ENCODE data around the gene LRRFIP2.
"Not testable (repeated sequence)": the region's sequence is repeated elsewhere in the genome, so short reads cannot be mapped to it uniquely, and the experiment has no call there.

Gene LRRFIP2

DNA sequence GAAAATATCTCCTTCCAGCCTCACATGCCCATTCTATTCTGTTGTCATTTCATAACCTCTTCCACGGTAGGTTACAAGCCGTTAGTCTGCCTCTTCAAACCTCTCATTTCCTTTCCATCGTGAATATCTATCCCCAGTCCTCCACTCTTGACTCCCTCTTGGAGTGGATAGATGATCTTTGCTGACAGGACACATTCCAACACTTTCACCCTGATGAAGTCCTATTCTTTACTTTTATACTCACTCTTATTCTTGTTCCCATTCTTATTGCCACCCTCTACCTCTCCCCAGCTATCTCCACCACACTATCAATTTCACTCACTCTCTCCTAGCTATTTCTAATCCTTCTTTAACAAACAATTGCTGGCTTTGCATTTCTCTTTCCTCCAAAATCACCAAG is 34.2 kb upstream of the LRRFIP2 start:
- not testable (repeated sequence) for H3K4me3 ChIP-seq (ENCODE audit: low read depth in 1 of 2, low read length in 2 of 2); H3K36me3 ChIP-seq (ENCODE audit: insufficient read depth, low read length); H3K9me3 ChIP-seq (ENCODE audit: low read length); H3K9ac ChIP-seq (ENCODE audit: low read length); H3K27me3 ChIP-seq (ENCODE audit: control insufficient read depth in 1 of 2, insufficient read depth in 2 of 2, low read length in 2 of 2); H3K4me1 ChIP-seq (ENCODE audit: insufficient read depth, low read length); H3K27ac ChIP-seq (ENCODE audit: low read depth, low read length)

DNA sequence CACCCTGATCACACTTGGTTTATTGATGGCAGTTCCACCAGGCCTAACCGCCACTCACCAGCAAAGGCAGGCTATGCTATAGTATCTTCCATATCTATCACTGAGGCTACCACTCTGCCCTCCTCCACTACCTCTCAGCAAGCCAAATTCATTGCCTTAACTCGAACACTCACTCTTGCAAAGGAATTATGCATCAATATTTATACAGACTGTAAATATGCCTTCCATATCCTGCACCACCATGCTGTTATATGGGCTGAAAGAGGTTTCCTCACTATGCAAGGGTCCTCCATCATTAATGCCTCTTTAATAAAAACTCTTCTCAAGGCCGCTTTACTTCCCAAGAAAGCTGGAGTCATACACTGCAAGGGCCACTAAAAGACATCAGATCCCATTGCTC is 33.6 kb upstream of the LRRFIP2 start:
- not testable (repeated sequence) for H3K36me3 ChIP-seq (ENCODE audit: insufficient read depth, low read length); H3K4me3 ChIP-seq (ENCODE audit: low read depth in 1 of 2, low read length in 2 of 2); H3K27ac ChIP-seq (ENCODE audit: low read depth, low read length)

DNA sequence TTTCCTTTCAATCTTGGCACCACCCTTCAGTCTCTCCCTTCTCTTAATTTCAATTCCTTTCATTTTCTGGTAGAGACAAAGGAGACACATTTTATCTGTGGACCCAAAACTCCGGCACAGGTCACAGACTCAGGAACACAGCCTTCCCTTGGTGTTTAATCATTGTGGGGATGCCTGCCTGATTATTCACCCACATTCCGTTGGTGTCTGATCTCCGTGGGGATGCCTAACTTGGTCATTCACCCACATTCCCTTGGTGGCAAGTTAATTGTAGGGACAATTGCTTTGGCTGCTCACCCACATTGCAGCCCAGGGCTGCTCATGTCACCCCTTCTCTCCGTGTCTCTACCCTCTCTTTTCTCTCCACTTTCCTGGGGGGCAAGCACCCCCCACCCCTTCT is 31.7 kb upstream of the LRRFIP2 start:
- H3K9ac ChIP-seq (ENCODE audit: low read length); H3K27ac ChIP-seq (ENCODE audit: low read depth, low read length); H3K9me3 ChIP-seq (ENCODE audit: low read length); H3K4me1 ChIP-seq (ENCODE audit: insufficient read depth, low read length); H3K27me3 ChIP-seq (ENCODE audit: control insufficient read depth in 1 of 2, insufficient read depth in 2 of 2, low read length in 2 of 2); H3K4me3 ChIP-seq (ENCODE audit: low read depth in 1 of 2, low read length in 2 of 2); H3K36me3 ChIP-seq (ENCODE audit: insufficient read depth, low read length): not testable (repeated sequence)

More for the DNA sequence above, 33.6 kb upstream of the LRRFIP2 start:
- not testable (repeated sequence) for H3K4me1 ChIP-seq (ENCODE audit: insufficient read depth, low read length); H3K9ac ChIP-seq (ENCODE audit: low read length); H3K9me3 ChIP-seq (ENCODE audit: low read length); H3K27me3 ChIP-seq (ENCODE audit: control insufficient read depth in 1 of 2, insufficient read depth in 2 of 2, low read length in 2 of 2)

DNA sequence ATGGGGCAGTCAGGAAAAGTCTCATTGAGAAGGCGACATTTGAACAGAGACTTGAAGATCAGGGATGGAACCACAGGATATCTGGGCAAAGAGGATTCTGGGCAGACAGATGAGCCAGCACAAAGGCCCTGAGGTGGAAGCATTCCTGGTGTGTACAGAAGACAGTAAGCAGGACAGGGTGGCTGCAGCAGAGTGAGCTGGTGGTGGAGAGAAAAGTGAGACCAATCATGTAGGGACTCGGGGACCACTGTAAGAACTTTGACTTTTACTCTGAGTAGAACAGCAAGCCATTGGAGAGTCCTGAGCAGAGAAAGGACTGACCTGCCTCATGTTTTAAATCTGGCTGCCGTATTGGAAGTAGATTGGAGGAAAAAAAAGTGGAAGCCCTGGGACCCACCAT is 29.9 kb upstream of the LRRFIP2 start:
- H3K4me1 ChIP-seq (ENCODE audit: insufficient read depth, low read length), result no peaks in the 10 kb centered on the region
- no peak overlapping the region for H3K9ac ChIP-seq (ENCODE audit: low read length)
- H3K27me3 ChIP-seq (ENCODE audit: control insufficient read depth in 1 of 2, insufficient read depth in 2 of 2, low read length in 2 of 2), result no peaks in the 10 kb centered on the region
- H3K9me3 ChIP-seq (ENCODE audit: low read length), result no peaks in the 10 kb centered on the region
- H3K36me3 ChIP-seq (ENCODE audit: insufficient read depth, low read length), result no peaks in the 10 kb centered on the region
- H3K4me3 ChIP-seq (ENCODE audit: low read depth in 1 of 2, low read length in 2 of 2), result no peak overlapping the region
- H3K27ac ChIP-seq (ENCODE audit: low read depth, low read length), result no peak overlapping the region

DNA sequence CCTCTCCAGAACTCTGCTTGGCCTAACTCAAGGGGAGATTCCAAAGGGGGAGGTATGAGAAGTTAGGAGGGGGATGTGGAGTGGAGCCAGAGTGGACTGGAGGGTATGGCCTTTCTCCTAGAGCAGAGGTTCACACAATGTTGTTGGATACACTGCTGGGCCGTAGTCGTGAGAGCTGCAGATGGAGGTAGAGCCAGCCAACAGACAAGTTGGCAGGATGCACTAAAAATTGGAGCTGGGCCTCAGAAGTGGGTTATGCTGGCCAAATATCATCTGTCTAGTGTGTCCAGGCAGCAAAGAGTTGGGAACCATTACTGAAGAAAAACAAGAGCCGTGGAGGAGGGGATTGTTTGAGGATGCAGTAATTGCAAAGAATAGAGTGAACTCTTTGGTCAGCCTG is 27.7 kb upstream of the LRRFIP2 start:
- H3K27ac ChIP-seq (ENCODE audit: low read depth, low read length), result no peak overlapping the region

DNA sequence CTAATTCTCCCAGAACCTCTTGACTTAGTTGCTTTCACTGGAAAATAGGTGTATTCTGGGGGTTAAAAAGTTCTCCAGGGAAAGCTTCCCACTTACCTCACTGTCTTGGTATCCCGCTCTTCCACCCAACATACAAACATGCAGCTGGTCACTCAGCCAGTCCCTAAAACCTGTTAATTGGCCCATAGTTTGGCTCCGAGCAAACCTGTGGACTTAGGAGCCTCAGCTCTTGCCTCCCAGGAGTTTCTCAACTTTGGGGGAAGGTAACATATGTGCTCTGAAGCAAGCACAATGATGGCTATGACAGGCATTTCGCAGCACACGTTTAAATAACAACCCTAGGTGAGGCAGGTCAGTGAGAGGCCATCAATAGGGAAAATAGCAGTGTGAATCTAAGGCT is 25.8 kb upstream of the LRRFIP2 start:
- Histone ChIP-seq H3K9ac (ENCODE audit: low read length) (no peak overlapping the region), H3K27me3 (ENCODE audit: control insufficient read depth in 1 of 2, insufficient read depth in 2 of 2, low read length in 2 of 2) (no peaks in the 10 kb centered on the region), H3K36me3 (ENCODE audit: insufficient read depth, low read length) (no peaks in the 10 kb centered on the region)

More for the DNA sequence above, 27.7 kb upstream of the LRRFIP2 start:
- no peak overlapping the region for H3K4me3 ChIP-seq (ENCODE audit: low read depth in 1 of 2, low read length in 2 of 2)
- H3K27me3 ChIP-seq (ENCODE audit: control insufficient read depth in 1 of 2, insufficient read depth in 2 of 2, low read length in 2 of 2), result no peaks in the 10 kb centered on the region
- H3K4me1 ChIP-seq (ENCODE audit: insufficient read depth, low read length), result no peaks in the 10 kb centered on the region
- H3K9me3 ChIP-seq (ENCODE audit: low read length), result no peaks in the 10 kb centered on the region
- H3K36me3 ChIP-seq (ENCODE audit: insufficient read depth, low read length), result no peaks in the 10 kb centered on the region
- H3K9ac ChIP-seq (ENCODE audit: low read length), result no peak overlapping the region

DNA sequence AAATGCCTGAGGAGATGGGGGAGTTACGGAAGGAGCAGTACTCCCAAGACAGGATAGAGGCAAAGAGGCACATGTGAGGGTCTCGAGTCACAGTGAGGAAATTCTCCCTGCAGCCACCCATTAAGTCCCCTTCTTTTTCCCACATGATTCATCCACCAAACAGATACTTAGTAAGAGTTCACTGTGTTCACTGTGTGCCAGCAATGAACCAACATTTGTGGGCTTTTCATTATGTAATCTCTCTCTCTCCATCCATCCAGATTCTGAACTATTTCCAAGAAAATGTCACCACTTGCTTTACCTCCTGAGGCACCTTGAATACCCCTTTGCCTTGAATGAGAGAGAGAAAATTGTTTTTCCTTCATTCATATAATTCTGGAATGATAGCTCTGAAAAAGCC is 24.6 kb upstream of the LRRFIP2 start:
- H3K4me3 ChIP-seq (ENCODE audit: low read depth in 1 of 2, low read length in 2 of 2), result no peak overlapping the region
- no peaks in the 10 kb centered on the region for H3K9me3 ChIP-seq (ENCODE audit: low read length)
- no peaks in the 10 kb centered on the region for H3K27me3 ChIP-seq (ENCODE audit: control insufficient read depth in 1 of 2, insufficient read depth in 2 of 2, low read length in 2 of 2)
- no peaks in the 10 kb centered on the region for H3K36me3 ChIP-seq (ENCODE audit: insufficient read depth, low read length)
- no peak overlapping the region for H3K9ac ChIP-seq (ENCODE audit: low read length)
- H3K27ac ChIP-seq (ENCODE audit: low read depth, low read length), result no peak overlapping the region
- H3K4me1 ChIP-seq (ENCODE audit: insufficient read depth, low read length), result no peaks in the 10 kb centered on the region

More for the DNA sequence above, 25.8 kb upstream of the LRRFIP2 start:
- H3K4me3 ChIP-seq (ENCODE audit: low read depth in 1 of 2, low read length in 2 of 2), result no peak overlapping the region
- no peak overlapping the region for H3K27ac ChIP-seq (ENCODE audit: low read depth, low read length)
- no peaks in the 10 kb centered on the region for H3K9me3 ChIP-seq (ENCODE audit: low read length)
- H3K4me1 ChIP-seq (ENCODE audit: insufficient read depth, low read length), result no peaks in the 10 kb centered on the region

DNA sequence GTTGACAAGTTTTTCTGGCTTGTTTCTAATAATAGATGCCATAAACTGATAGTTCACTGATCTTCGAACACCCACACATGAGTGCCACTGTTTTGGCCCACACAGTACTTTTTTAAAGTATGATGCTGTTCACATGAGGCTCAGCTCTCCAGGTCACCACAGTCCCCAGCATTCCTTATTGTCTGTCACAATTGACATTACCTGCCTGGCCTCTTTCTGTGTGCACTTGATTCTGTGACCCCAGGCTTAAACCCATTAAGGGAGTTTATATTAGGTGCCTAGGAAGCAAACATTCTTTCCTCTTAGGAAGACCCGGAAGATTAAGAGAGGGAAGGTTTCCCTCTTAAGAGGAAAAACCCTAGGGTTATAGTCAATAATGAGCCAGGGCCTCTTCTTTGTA is 24.2 kb upstream of the LRRFIP2 start:
- Histone ChIP-seq H3K4me3 (ENCODE audit: low read depth in 1 of 2, low read length in 2 of 2) (no peak overlapping the region), H3K4me1 (ENCODE audit: insufficient read depth, low read length) (no peaks in the 10 kb centered on the region), H3K36me3 (ENCODE audit: insufficient read depth, low read length) (no peaks in the 10 kb centered on the region), H3K9me3 (ENCODE audit: low read length) (no peaks in the 10 kb centered on the region), H3K27me3 (ENCODE audit: control insufficient read depth in 1 of 2, insufficient read depth in 2 of 2, low read length in 2 of 2) (no peaks in the 10 kb centered on the region), H3K27ac (ENCODE audit: low read depth, low read length) (no peak overlapping the region), H3K9ac (ENCODE audit: low read length) (no peak overlapping the region)

DNA sequence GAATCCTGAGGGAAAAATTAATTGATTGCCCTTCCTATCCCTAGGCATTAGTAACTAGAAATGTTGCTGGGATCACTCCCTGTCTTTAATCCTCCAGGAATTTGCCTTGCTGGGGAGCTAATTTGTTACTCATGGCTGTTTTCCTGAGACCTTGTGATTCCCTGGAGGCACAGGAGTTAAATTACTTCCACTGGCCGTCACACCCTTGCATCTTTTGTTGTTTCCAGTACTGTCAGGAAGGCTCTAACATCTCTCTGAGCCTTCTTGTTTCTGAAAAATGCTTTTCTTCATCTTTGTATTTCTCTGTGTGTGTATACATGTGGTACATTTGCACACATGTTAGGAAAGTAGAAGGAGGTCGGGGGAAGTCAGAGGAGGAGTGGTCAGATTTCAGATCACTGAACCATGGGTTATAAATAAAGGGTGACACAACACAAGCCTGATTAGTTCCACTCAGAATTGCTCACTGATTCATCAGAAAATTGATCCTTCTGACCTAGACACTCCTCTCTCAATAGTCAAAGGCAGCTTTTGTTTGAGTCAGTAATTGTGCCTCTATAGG is 23.5 kb upstream of the LRRFIP2 start:
- no peaks in the 10 kb centered on the region for H3K36me3 ChIP-seq (ENCODE audit: insufficient read depth, low read length)

DNA sequence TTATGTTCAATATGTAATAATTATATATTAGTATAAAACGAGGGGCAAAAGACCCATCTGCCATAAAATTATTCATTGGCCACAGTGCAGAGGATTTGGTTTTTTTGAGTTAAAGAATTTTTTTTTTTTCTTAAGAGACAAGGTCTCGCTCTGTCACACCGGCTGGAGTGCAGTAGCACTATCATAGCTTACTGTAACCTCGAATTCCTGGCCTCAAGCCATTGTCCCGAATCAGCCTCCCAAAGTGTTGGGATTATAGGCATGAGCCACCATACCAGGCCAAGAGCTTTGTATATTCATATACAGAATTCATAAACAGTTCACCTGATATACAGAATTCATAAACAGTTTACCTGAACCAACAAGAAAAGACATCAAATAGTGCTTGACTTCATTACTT is 20.2 kb upstream of the LRRFIP2 start:
- no peaks in the 10 kb centered on the region for H3K36me3 ChIP-seq (ENCODE audit: insufficient read depth, low read length)
- H3K27ac ChIP-seq (ENCODE audit: low read depth, low read length), result no peak overlapping the region
- no peaks in the 10 kb centered on the region for H3K9me3 ChIP-seq (ENCODE audit: low read length)
- no peaks in the 10 kb centered on the region for H3K4me1 ChIP-seq (ENCODE audit: insufficient read depth, low read length)
- no peaks in the 10 kb centered on the region for H3K27me3 ChIP-seq (ENCODE audit: control insufficient read depth in 1 of 2, insufficient read depth in 2 of 2, low read length in 2 of 2)
- H3K4me3 ChIP-seq (ENCODE audit: low read depth in 1 of 2, low read length in 2 of 2), result no peak overlapping the region
- no peak overlapping the region for H3K9ac ChIP-seq (ENCODE audit: low read length)

More for the DNA sequence above, 23.5 kb upstream of the LRRFIP2 start:
- no peak overlapping the region for H3K27ac ChIP-seq (ENCODE audit: low read depth, low read length)
- H3K27me3 ChIP-seq (ENCODE audit: control insufficient read depth in 1 of 2, insufficient read depth in 2 of 2, low read length in 2 of 2), result no peaks in the 10 kb centered on the region
- H3K4me1 ChIP-seq (ENCODE audit: insufficient read depth, low read length), result no peaks in the 10 kb centered on the region
- H3K4me3 ChIP-seq (ENCODE audit: low read depth in 1 of 2, low read length in 2 of 2), result no peak overlapping the region
- H3K9me3 ChIP-seq (ENCODE audit: low read length), result no peaks in the 10 kb centered on the region
- H3K9ac ChIP-seq (ENCODE audit: low read length), result no peak overlapping the region

DNA sequence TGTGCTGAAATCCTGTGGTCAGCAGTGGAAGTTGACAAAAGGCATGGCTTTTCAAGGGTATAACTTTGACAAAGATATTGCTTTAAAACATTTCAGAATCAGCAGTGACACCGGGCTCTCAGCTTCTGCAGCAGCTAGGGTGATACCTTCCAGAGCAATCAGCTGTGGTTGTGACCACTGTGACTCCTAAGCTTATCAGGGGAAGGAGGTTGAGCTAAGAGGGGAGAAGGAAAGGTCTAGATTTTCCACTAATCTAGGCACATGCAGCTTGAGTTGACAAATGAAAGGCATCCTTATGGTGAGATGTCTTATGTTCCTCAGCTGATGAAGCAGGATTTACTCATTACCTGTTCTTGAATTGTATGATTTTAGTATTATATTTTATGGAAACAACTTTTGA is 16.3 kb upstream of the LRRFIP2 start:
- no peaks in the 10 kb centered on the region for H3K9me3 ChIP-seq (ENCODE audit: low read length)
- no peak overlapping the region for H3K27ac ChIP-seq (ENCODE audit: low read depth, low read length)
- H3K36me3 ChIP-seq (ENCODE audit: insufficient read depth, low read length), result no peaks in the 10 kb centered on the region
- no peak overlapping the region for H3K9ac ChIP-seq (ENCODE audit: low read length)
- no peaks in the 10 kb centered on the region for H3K4me1 ChIP-seq (ENCODE audit: insufficient read depth, low read length)
- no peaks in the 10 kb centered on the region for H3K27me3 ChIP-seq (ENCODE audit: control insufficient read depth in 1 of 2, insufficient read depth in 2 of 2, low read length in 2 of 2)
- H3K4me3 ChIP-seq (ENCODE audit: low read depth in 1 of 2, low read length in 2 of 2), result no peak overlapping the region

DNA sequence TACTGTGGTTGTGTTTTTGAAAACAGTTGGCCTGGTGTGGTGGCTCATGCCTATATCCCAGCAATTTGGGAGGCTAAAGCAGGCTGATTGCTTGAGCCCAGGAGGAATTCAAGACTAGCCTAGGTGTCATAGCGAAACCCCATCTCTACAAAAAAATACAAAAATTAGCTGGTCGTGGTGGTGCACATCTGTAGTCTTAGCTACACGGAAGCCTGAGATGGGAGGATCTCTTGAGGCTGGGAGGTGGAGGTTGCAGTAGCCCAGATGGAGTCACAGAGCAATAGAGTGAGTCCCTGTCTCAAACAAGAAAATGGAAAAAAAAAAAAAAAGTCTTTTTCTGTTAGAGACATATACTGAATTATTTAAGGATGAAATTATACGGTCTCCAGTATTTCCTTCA is 14.7 kb upstream of the LRRFIP2 start:
- Histone ChIP-seq H3K9me3 (ENCODE audit: low read length) (no peaks in the 10 kb centered on the region), H3K27me3 (ENCODE audit: control insufficient read depth in 1 of 2, insufficient read depth in 2 of 2, low read length in 2 of 2) (no peaks in the 10 kb centered on the region), H3K4me1 (ENCODE audit: insufficient read depth, low read length) (peaks cover 9% of the 10 kb centered on the region), H3K9ac (ENCODE audit: low read length) (no peak overlapping the region), H3K27ac (ENCODE audit: low read depth, low read length) (no peak overlapping the region), H3K36me3 (ENCODE audit: insufficient read depth, low read length) (no peaks in the 10 kb centered on the region), H3K4me3 (ENCODE audit: low read depth in 1 of 2, low read length in 2 of 2) (no peak overlapping the region)

All from muscle layer of colon (tissue), 2 donors.